Measurements from ENCODE around the gene C9orf43.

The C9orf43 gene

DNA sequence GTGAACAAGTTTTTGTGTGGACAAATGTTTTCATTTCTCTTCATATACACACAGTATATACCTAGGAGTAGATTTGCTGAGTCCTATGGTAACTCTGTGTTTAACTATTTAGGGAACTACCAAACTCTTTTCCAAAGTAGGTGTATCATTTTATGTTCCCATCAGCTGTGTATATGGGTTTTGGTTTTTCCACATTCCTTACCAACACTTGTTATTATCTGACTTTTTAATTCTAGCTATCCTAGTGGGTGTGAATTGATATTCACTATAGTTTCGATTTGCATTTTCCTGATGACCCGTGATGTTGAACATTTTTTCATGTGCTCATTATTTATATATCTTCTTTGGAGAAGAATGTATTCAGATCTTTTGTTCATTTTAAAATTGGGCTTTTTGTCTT is 56.6 kb downstream of the C9orf43 start:
- no peak for TF ChIP-seq GATA3 (IDR thresholded peaks at IDR 0.05; ENCODE audit: low read depth, low read length)
- no peak for TF ChIP-seq GATA2 (IDR thresholded peaks at IDR 0.05; ENCODE audit: low read depth, low read length)

DNA sequence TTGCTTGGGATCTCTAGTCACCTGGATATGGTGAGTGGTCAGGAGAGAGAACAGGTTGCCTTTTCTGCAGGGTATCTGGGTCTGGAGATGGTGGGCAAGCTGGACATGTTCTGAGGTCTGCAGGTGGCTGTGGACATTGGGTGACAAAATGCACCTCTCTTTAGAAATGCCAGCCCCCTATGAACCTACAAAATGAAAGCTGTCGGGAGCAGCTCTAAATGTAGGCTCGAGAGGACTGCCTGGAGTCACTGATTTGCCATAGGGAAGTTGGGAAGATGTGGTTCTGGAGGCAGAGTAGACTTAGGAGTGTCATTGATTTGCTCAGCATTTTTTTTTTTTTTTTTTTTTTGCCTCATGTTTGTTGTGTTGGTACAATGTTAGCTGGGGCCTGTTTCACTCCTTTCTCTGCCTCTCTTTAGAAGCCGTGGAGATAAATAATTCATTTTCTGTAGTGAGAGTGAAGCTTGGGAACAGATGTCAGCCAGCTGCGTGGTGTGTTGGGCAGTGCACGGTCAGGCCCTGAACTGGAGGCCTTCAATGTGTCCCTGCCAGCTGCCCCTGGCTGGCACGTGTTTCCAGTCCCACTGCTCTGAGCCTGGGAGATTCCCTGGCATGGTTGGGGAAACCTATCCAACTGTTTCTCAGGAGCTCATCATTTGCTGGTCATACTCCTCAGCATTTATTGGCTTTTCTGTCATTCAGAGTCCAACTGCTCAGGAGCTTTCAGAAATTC is 58.3 kb downstream of the C9orf43 start:
- TF ChIP-seq GATA3 (IDR thresholded peaks at IDR 0.05; ENCODE audit: low read depth, low read length) (no peak), GATA2 (IDR thresholded peaks at IDR 0.05; ENCODE audit: low read depth, low read length) (no peak)

DNA sequence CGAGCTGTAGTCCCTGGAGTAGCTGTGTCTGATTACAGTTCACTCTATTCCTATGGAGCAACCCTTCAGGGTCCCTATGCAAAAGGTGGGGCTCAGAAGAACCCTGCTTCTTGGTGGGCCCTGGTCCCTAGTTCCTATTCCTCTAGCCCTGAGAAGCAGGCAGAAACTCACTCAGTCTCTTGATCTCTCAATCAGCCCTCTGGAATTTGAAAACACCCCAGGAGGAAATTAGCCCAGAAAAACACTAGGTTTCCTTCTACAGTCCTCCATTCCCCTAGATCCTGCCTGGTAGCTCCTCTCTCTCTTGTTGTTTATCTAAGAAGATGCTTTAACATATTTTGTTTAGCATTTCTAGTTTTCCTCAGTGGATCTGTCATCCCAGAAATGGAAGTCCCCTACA is 60.6 kb downstream of the C9orf43 start:
- TF ChIP-seq GATA3 (IDR thresholded peaks at IDR 0.05; ENCODE audit: low read depth, low read length) (no peak), GATA2 (IDR thresholded peaks at IDR 0.05; ENCODE audit: low read depth, low read length) (no peak)

DNA sequence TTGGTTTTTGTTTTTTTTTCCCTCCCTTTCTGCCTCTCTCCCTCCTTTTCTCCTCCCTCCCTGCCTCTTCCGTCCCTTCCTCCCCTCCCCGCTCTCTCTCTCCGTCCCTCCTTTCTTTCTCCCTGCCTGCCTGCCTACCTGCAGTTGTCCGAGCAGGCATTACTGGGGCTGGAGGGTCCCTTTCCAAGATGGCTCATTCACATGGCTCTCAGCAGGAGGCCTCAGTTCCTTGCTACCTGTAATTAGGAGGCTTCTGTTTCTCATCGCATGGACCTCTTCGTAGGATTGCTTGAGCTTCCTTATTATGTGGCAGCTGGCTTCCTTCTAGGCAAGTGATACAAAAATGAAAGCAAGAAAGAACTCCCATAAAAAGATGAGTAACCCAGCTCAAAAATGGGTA is 61.0 kb downstream of the C9orf43 start:
- TF ChIP-seq GATA2 (IDR thresholded peaks at IDR 0.05; ENCODE audit: low read depth, low read length), result no peak
- TF ChIP-seq GATA3 (IDR thresholded peaks at IDR 0.05; ENCODE audit: low read depth, low read length), result no peak

- TF ChIP-seq GATA3 (IDR thresholded peaks at IDR 0.05; ENCODE audit: low read depth, low read length) (no peak), GATA2 (IDR thresholded peaks at IDR 0.05; ENCODE audit: low read depth, low read length) (no peak)
Observed at GRCh38 chr9:113472199-113472598, 61.7 kb downstream of the C9orf43 start.

- TF ChIP-seq GATA2 (IDR thresholded peaks at IDR 0.05; ENCODE audit: low read depth, low read length) (no peak), GATA3 (IDR thresholded peaks at IDR 0.05; ENCODE audit: low read depth, low read length) (no peak)
Observed at GRCh38 chr9:113474360-113475028, 63.9 kb downstream of the C9orf43 start.

- TF ChIP-seq GATA2 (IDR thresholded peaks at IDR 0.05; ENCODE audit: low read depth, low read length) (no peak), GATA3 (IDR thresholded peaks at IDR 0.05; ENCODE audit: low read depth, low read length) (no peak)
Observed at GRCh38 chr9:113475031-113475430, 64.5 kb downstream of the C9orf43 start.

- TF ChIP-seq GATA2 (IDR thresholded peaks at IDR 0.05; ENCODE audit: low read depth, low read length), result no peak
- TF ChIP-seq GATA3 (IDR thresholded peaks at IDR 0.05; ENCODE audit: low read depth, low read length), result no peak
Observed at GRCh38 chr9:113475992-113476391, 65.4 kb downstream of the C9orf43 start.

DNA sequence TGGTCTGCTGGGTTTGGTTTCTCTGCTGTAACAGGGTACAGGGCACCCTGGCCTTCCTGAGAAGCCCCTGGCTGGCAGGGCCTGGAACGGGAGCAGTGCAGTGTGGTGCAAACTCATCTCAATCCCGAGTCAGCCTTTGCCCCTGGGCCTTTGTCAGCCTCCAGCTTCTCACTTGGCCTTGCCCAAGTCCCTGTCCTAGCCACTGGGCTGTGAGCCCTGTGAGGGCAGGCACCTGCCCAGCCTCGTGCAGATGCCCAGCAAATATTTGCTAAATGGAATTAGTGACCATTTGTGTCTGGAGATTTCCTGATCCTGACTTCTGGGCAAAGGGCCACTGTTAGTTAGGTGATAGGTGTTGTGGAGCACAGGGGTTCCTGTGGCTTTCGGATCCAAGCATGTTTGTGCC is 66.0 kb downstream of the C9orf43 start:
- TF ChIP-seq GATA3 (IDR thresholded peaks at IDR 0.05; ENCODE audit: low read depth, low read length) (no peak), GATA2 (IDR thresholded peaks at IDR 0.05; ENCODE audit: low read depth, low read length) (no peak)

DNA sequence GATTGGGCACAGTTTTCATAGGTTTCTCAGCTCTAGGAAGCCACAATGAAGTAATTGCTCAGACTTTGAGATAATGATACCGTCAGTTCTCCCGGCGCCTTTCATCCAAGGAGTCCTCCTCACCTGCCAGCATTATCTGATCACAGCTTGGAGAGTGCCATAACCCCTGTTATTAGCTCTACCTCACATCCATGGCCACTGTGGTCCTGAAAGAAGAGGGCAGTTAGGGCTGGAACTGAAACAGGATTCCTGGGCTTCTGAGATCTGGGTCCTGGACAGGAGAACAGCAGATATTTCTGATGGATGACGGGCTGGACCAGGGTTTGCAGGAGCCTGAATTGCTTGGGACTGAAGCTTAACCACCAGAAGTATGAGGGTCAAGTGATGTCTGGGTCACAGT is 66.5 kb downstream of the C9orf43 start:
- TF ChIP-seq GATA2 (IDR thresholded peaks at IDR 0.05; ENCODE audit: low read depth, low read length) (no peak), GATA3 (IDR thresholded peaks at IDR 0.05; ENCODE audit: low read depth, low read length) (no peak)

GRCh38 chr9:113477661-113478060 is 67.1 kb downstream of the C9orf43 start:
- TF ChIP-seq GATA2 (IDR thresholded peaks at IDR 0.05; ENCODE audit: low read depth, low read length) (no peak), GATA3 (IDR thresholded peaks at IDR 0.05; ENCODE audit: low read depth, low read length) (no peak)

DNA sequence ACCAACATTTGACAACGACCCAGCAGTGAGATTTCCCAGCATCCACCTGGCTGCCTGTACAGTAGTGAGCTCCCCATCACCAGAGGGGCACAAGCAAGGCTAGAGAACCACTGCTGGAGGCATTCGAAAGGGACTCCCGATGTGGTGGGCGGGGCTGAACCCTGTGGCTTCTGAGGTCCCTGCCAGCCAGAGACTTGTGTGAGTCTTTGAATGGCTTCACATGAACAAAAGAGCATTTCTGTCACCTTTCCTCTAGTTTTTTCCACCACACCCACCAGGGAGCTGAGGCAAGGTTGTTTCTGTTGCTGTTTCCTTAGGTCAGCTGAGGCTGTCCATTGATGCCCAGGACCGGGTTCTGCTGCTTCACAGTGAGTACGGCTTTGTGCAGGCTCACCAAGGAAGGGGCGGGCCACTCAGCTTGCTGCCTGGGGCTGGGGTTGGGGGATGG is 68.7 kb downstream of the C9orf43 start:
- TF ChIP-seq GATA2 (IDR thresholded peaks at IDR 0.05; ENCODE audit: low read depth, low read length) (no peak), GATA3 (IDR thresholded peaks at IDR 0.05; ENCODE audit: low read depth, low read length) (no peak)

Data from SH-SY5Y (cell line).